Measurements from ENCODE around the gene GAGE12H.
"Not testable (repeated sequence)": the region's sequence is repeated elsewhere in the genome, so short reads cannot be mapped to it uniquely, and the experiment has no call there.

The GAGE12H gene, protein sequence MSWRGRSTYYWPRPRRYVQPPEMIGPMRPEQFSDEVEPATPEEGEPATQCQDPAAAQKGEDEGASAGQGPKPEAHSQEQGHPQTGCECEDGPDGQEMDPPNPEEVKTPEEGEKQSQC

DNA sequence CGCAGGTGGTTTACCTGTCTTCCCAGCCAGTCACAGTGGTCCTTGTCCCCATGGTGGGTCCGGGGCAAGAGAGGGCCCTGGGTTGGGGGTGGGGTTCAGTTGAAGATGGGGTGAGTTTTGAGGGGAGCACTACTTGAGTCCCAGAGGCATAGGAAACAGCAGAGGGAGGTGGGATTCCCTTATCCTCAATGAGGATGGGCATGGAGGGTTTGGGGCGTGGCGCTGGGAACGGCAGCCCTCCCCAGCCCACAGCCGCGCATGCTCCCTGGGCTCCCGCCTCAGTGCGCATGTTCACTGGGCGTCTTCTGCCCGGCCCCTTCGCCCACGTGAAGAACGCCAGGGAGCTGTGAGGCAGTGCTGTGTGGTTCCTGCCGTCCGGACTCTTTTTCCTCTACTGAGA is at the start of gene GAGE12H:
GAGE12H (plus strand) TSS at position 301 of the 400 bp plus-strand sequence. CDS start 1,155 bp downstream, outside the sequence.
- DNase-seq (ENCODE audit: low read depth in 2 of 2): not testable (repeated sequence)

DNA sequence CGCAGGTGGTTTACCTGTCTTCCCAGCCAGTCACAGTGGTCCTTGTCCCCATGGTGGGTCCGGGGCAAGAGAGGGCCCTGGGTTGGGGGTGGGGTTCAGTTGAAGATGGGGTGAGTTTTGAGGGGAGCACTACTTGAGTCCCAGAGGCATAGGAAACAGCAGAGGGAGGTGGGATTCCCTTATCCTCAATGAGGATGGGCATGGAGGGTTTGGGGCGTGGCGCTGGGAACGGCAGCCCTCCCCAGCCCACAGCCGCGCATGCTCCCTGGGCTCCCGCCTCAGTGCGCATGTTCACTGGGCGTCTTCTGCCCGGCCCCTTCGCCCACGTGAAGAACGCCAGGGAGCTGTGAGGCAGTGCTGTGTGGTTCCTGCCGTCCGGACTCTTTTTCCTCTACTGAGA is 47.9 kb upstream of the GAGE12H start, which contains the start of gene GAGE12C:
GAGE12C (plus strand) TSS at position 301 of the 400 bp plus-strand sequence. CDS start 1,155 bp downstream, outside the sequence.
- not testable (repeated sequence) for DNase-seq (ENCODE audit: low read depth in 2 of 2)

DNA sequence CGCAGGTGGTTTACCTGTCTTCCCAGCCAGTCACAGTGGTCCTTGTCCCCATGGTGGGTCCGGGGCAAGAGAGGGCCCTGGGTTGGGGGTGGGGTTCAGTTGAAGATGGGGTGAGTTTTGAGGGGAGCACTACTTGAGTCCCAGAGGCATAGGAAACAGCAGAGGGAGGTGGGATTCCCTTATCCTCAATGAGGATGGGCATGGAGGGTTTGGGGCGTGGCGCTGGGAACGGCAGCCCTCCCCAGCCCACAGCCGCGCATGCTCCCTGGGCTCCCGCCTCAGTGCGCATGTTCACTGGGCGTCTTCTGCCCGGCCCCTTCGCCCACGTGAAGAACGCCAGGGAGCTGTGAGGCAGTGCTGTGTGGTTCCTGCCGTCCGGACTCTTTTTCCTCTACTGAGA is 38.3 kb upstream of the GAGE12H start, which contains the start of gene GAGE12D:
GAGE12D (plus strand) TSS at position 301 of the 400 bp plus-strand sequence. CDS start 1,155 bp downstream, outside the sequence.
- not testable (repeated sequence) for DNase-seq (ENCODE audit: low read depth in 2 of 2)

DNA sequence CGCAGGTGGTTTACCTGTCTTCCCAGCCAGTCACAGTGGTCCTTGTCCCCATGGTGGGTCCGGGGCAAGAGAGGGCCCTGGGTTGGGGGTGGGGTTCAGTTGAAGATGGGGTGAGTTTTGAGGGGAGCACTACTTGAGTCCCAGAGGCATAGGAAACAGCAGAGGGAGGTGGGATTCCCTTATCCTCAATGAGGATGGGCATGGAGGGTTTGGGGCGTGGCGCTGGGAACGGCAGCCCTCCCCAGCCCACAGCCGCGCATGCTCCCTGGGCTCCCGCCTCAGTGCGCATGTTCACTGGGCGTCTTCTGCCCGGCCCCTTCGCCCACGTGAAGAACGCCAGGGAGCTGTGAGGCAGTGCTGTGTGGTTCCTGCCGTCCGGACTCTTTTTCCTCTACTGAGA is 28.8 kb upstream of the GAGE12H start, which contains the start of gene GAGE12E:
GAGE12E (plus strand) TSS at position 301 of the 400 bp plus-strand sequence. CDS start 1,155 bp downstream, outside the sequence.
- not testable (repeated sequence) for DNase-seq (ENCODE audit: low read depth in 2 of 2)

DNA sequence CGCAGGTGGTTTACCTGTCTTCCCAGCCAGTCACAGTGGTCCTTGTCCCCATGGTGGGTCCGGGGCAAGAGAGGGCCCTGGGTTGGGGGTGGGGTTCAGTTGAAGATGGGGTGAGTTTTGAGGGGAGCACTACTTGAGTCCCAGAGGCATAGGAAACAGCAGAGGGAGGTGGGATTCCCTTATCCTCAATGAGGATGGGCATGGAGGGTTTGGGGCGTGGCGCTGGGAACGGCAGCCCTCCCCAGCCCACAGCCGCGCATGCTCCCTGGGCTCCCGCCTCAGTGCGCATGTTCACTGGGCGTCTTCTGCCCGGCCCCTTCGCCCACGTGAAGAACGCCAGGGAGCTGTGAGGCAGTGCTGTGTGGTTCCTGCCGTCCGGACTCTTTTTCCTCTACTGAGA is 19.2 kb upstream of the GAGE12H start, which contains the start of gene GAGE12F:
GAGE12F (plus strand) TSS at position 301 of the 400 bp plus-strand sequence. CDS start 1,155 bp downstream, outside the sequence.
- DNase-seq (ENCODE audit: low read depth in 2 of 2): not testable (repeated sequence)

DNA sequence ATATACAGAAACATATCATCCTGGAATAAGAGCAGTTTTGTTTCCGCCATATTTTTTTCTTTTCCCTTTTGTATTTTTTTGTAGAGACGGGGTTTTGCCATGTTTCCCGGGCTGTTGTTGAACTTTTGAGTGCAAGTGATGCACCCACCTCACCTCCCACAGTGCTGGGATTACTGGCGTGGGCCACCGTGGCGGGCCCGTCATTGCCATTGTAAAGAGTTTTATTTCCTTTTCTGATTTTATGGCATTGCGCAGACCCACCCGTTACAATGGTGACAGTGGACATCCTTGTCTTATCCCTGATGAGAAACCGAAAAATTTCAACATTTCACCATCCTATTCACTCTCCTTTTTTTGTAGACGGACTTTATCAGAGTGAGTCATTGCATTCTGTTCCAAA is 11.0 kb upstream of the GAGE12H start:
- DNase-seq (ENCODE audit: low read depth in 2 of 2): not testable (repeated sequence)

DNA sequence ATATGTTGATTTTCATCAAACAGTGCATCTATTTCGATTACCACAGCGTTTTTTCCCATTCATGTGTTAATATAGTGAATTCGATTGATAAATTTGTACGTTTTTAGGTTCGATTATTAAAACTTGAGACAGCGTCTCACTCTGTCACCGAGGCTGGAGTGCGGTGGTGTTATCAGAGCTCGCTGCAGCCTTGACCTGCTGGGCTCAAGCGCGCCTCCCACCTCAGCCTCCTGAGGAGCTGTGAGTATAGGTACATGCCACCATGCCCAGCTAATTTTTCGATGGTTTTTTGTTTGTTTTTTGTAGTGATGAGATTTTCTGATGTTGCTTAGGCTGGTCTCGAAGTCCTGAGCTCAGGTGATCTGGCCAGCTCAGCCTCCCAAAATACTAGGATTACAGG is 10.6 kb upstream of the GAGE12H start:
- not testable (repeated sequence) for DNase-seq (ENCODE audit: low read depth in 2 of 2)

DNA sequence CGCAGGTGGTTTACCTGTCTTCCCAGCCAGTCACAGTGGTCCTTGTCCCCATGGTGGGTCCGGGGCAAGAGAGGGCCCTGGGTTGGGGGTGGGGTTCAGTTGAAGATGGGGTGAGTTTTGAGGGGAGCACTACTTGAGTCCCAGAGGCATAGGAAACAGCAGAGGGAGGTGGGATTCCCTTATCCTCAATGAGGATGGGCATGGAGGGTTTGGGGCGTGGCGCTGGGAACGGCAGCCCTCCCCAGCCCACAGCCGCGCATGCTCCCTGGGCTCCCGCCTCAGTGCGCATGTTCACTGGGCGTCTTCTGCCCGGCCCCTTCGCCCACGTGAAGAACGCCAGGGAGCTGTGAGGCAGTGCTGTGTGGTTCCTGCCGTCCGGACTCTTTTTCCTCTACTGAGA is 9.6 kb upstream of the GAGE12H start, which contains the start of gene GAGE12G:
GAGE12G (plus strand) TSS at position 301 of the 400 bp plus-strand sequence. CDS start 1,155 bp downstream, outside the sequence.
- DNase-seq (ENCODE audit: low read depth in 2 of 2): not testable (repeated sequence)

DNA sequence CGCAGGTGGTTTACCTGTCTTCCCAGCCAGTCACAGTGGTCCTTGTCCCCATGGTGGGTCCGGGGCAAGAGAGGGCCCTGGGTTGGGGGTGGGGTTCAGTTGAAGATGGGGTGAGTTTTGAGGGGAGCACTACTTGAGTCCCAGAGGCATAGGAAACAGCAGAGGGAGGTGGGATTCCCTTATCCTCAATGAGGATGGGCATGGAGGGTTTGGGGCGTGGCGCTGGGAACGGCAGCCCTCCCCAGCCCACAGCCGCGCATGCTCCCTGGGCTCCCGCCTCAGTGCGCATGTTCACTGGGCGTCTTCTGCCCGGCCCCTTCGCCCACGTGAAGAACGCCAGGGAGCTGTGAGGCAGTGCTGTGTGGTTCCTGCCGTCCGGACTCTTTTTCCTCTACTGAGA is 9.4 kb downstream of the GAGE12H start, which contains the start of gene GAGE2A:
GAGE2A (plus strand) TSS at position 301 of the 400 bp plus-strand sequence. CDS start 1,155 bp downstream, outside the sequence.
- not testable (repeated sequence) for DNase-seq (ENCODE audit: low read depth in 2 of 2)

DNA sequence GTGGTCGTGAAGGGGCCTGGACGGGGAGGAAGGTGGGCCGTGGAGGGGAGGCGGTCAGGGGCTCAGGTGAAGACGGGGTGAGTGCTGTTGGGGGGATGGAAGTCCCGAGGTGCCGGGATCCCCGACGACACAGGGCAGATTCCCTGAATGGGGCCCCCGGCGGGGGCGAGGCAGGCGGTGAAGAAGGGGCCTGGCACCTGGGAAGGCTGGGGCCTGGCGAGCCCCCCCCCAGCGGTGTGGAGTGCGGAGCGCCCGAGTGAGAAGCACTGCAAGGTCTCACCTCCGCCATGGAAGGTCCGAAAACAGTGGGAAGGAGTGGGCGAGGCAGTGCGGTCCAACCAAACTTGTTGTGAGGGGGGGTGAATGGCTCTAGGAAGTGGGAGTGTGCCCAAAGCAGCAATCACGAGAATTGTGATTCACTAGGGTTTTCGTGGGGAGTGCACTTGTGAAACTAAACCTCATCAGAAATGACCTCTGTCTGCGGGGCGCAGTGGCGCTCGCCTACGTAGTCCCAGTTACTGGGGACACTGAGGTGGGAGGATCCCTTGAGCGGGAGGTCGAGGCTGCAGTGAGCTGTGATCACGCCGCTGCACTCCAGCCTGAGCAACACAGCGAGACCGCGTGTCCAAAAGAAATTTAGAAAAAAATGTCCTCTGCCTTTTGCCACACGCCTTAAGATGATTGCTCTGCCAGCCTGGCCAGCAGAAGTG is 10.2 kb downstream of the GAGE12H start:
- peak in 1 of 2 donors; percentile 2 for DNase-seq (ENCODE audit: low read depth in 2 of 2)

DNA sequence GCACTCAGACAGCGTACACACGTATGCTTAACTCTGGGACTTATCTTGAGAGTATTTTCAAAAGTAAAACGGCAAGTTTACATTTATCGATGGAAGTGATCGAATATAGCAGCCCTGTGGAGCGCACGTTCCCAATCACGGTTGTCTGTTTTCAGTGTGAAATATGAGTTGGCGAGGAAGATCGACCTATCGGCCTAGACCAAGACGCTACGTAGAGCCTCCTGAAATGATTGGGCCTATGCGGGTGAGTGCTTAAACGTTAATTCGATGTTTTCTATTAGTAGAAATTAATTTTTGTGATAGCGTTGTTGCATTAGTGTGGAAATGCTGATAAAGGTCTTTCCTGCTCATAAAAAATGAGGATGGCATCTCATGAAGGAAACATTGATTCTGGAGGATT is 10.7 kb downstream of the GAGE12H start:
- DNase-seq (ENCODE audit: low read depth in 2 of 2): not testable (repeated sequence)

DNA sequence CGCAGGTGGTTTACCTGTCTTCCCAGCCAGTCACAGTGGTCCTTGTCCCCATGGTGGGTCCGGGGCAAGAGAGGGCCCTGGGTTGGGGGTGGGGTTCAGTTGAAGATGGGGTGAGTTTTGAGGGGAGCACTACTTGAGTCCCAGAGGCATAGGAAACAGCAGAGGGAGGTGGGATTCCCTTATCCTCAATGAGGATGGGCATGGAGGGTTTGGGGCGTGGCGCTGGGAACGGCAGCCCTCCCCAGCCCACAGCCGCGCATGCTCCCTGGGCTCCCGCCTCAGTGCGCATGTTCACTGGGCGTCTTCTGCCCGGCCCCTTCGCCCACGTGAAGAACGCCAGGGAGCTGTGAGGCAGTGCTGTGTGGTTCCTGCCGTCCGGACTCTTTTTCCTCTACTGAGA is 19.0 kb downstream of the GAGE12H start, which contains the start of gene GAGE1:
GAGE1 (plus strand) TSS at position 301 of the 400 bp plus-strand sequence. CDS start 1,155 bp downstream, outside the sequence.
- not testable (repeated sequence) for DNase-seq (ENCODE audit: low read depth in 2 of 2)

DNA sequence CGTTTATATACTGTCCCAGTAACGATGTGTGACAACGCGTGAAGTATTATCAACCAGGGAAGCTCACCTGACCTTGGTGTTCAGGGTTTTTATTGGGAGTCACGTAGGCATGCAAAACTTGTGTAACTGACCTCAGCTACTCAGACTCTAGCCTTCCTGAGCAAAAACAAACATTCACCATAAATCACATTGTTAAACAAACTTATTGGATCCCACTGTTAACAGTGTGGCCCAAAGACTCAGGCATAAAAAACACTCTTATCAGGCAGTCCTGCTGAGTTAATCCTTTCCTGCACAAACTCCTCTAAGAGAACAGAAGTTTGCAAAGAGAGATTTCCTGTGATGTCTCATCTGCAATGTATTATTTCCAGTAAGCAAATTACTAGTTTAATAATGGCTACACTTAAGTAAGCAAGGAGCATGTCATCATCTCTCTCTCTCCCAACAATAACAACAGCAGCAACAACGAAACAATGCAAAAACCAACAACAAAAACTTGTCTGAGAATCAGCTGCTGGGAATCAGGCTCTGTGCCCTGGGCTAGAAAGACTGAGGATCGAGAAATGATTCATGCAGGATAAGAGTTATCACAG is 31.1 kb downstream of the GAGE12H start:
- no peak for DNase-seq (ENCODE audit: low read depth in 2 of 2)

DNA sequence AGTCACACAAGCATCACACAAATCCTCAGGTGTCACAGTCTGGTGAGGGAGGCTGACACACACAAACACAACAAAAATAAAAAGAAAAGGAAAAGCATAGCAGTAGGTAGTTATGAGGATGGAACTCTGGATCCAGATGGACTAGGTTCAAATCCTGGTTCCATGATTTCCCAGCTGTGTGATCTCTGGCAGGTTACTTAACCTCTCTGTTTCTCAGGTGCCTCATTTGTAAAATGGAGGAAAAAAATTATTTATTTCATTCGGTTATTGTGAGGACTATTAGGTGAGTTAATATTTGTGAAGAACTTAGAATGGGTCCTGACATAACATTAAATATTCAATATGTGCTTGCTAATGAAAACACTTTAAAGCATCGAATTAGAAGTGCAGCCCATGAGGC is 38.8 kb downstream of the GAGE12H start:
- no peak for DNase-seq (ENCODE audit: low read depth in 2 of 2)

DNA sequence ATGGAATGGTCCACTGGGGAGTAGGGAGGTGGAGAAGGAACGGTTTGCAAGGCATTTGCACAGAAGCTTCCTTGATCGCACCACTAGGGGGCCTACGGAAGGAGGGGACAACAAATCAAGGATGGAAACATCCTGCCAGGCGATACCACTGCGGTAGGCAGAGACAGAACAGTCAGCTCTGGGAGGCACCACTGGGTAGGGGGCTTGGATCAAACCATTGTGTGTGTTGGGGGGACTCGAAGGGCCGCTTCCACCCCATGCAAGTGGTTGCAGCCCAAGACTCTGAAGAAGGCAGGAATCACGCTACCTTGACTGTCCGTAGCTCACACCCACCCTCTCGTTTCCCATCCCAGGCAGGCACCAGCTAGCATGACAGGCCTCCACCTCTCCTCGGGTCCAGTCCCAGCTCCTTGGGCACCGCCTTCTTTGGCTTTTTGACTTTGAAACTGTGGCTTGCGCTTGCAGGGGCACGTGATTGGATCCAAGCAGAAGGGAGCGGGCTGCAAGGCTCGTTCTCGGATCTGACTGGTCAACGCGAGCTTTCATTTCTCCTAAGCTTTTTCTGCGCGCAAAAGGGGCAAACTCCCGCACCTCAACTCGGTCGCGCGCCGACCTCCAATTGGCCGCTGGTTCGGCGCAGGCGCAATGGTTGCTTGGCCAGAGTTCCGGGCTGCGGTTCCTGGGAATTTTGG is 47.5 kb downstream of the GAGE12H start:
- DNase-seq (ENCODE audit: low read depth in 2 of 2): no peak

Data from stimulated activated CD8-positive, alpha-beta memory T cell treated with anti-CD3 and anti-CD28 coated beads, Interleukin-15, amount 100 ng/mL, for 48 hours (primary cell).